ENCODE measurements around the gene NDUFB3. TPM values are rescaled to one million over a fixed set of nuclear protein-coding genes. Genes with fewer than 3 reads are reported as not detected.

NDUFB3 gene
- polyA plus RNA-seq, 2 of the 4 experiments (the other 2 are of a cell fraction): 162 to 220 TPM

- ATAC-seq: peak; percentile 40 to 48
- WGBS (ENCODE audit: missing lambda C conversion rate): 2% methylated on average over 10 of the region's 12 CpGs
- DNase-seq (ENCODE audit: low read depth in 1 of 2, low spot score in 1 of 2): no peak
- Histone ChIP-seq H3K27ac (peak overlapping the region; percentile 90 to 99), H3K4me3 (peak overlapping the region; percentile 69), H3K4me1 (peaks cover 64% of the 10 kb centered on the region), H3K4me2 (peak overlapping the region; percentile 99), H3K9me3 (no peaks in the 10 kb centered on the region)
- FAIRE-seq: no peak
- TF ChIP-seq JUN (IDR thresholded peaks at IDR 0.05) (no peak), RAD21 (conservative IDR thresholded peaks at IDR 0.05 in 1 of 2, IDR thresholded peaks at IDR 0.05 in 1 of 2) (no peak), TFCP2L1 (CRISPR knock-in tag; IDR thresholded peaks at IDR 0.05) (no peak)
- ChIA-PET POLR2A (interaction anchor here (0.9 to 3.6 kb wide), 2 partner anchors 31 to 113 kb away, joined by 4 to 39 read pairs; no protein-coding TSS in a partner anchor), CTCF (interaction anchor here (0.6 to 5.1 kb wide), 17 partner anchors 12 to 178 kb away, joined by 3 to 108 read pairs (median 6); no protein-coding TSS in a partner anchor)
Observed at GRCh38 chr2:201118961-201119854, 47.4 kb downstream of the NDUFB3 start.

GRCh38 chr2:201122276-201122675 is 50.5 kb downstream of the NDUFB3 start:
- CTCF ChIA-PET: interaction anchor here (0.7 to 1.4 kb wide), 7 partner anchors 26 to 221 kb away, joined by 3 to 5 read pairs (median 3); partner anchors contain the start of gene CASP10
- DNase-seq (ENCODE audit: low read depth in 1 of 2, low spot score in 1 of 2) (no peak), ATAC-seq (no peak), FAIRE-seq (no peak)
- Histone ChIP-seq H3K27ac (peak overlapping the region; percentile 8 to 89; a peak in 3 of 6 replicates), H3K4me3 (no peak overlapping the region), H3K9me3 (no peaks in the 10 kb centered on the region), H3K4me1 (peaks cover 79% of the 10 kb centered on the region), H3K4me2 (peak overlapping the region; percentile 99; the same call in 1 of the 3 replicates)
- 94% methylated on average over 1 of the region's 1 CpG for WGBS (ENCODE audit: missing lambda C conversion rate)
- POLR2A ChIA-PET: no interaction called here
- no peak for TF ChIP-seq HES2 (IDR thresholded peaks at IDR 0.05)
- no peak for TF ChIP-seq MAX (IDR thresholded peaks at IDR 0.05)
- no peak for TF ChIP-seq RAD21 (conservative IDR thresholded peaks at IDR 0.05 in 1 of 2, IDR thresholded peaks at IDR 0.05 in 1 of 2)
- no peak for TF ChIP-seq EP300 (IDR thresholded peaks at IDR 0.05)
- no peak for TF ChIP-seq MYC (IDR thresholded peaks at IDR 0.05; ENCODE audit: borderline replicate concordance, low read length)
- no peak for TF ChIP-seq JUNB (IDR thresholded peaks at IDR 0.05)
- TF ChIP-seq ESRRA (IDR thresholded peaks at IDR 0.05; ENCODE audit: borderline replicate concordance, low read length): no peak
- no peak for TF ChIP-seq NR3C1 (IDR thresholded peaks at IDR 0.05)
- TF ChIP-seq TFCP2L1 (CRISPR knock-in tag; IDR thresholded peaks at IDR 0.05): no peak
- TF ChIP-seq HDAC2 (IDR thresholded peaks at IDR 0.05): no peak
- TF ChIP-seq NPAS2 (CRISPR knock-in tag; IDR thresholded peaks at IDR 0.05; ENCODE audit: borderline replicate concordance): no peak

- Histone ChIP-seq H3K27ac (peak overlapping the region; percentile 86 to 89), H3K4me3 (0 out of 3 replicates have a peak overlapping the region, but pooled peaks have one; percentile 25), H3K4me1 (peaks cover 99% of the 10 kb centered on the region), H3K4me2 (peak overlapping the region; percentile 79), H3K9me3 (no peaks in the 10 kb centered on the region)
- FAIRE-seq (no peak), ATAC-seq (peak in 1 of 2 experiments; percentile 5; a peak in 1 of 6 replicates), DNase-seq (ENCODE audit: low read depth in 1 of 2, low spot score in 1 of 2) (no peak)
- TF ChIP-seq ZNF302 (CRISPR knock-in tag; IDR thresholded peaks at IDR 0.05) (peak; percentile 97), HDAC2 (IDR thresholded peaks at IDR 0.05) (no peak), FOXS1 (CRISPR knock-in tag; IDR thresholded peaks at IDR 0.05) (peak; percentile 88), RCOR1 (IDR thresholded peaks at IDR 0.05; ENCODE audit: low read depth, low read length) (no peak), ZSCAN20 (CRISPR knock-in tag; IDR thresholded peaks at IDR 0.05) (peak; percentile 98), RARB (CRISPR knock-in tag; IDR thresholded peaks at IDR 0.05) (peak; percentile 87), EHF (CRISPR knock-in tag; IDR thresholded peaks at IDR 0.05) (peak; percentile 97), FOSB (CRISPR knock-in tag; IDR thresholded peaks at IDR 0.05) (peak; percentile 95), HOXB13 (CRISPR knock-in tag; IDR thresholded peaks at IDR 0.05; ENCODE audit: low read depth) (peak; percentile 99), HEYL (CRISPR knock-in tag; IDR thresholded peaks at IDR 0.05) (peak; percentile 99), MAFK (IDR thresholded peaks at IDR 0.05; ENCODE audit: partially characterized antibody) (no peak), HES2 (IDR thresholded peaks at IDR 0.05) (no peak), HMGXB4 (CRISPR knock-in tag; IDR thresholded peaks at IDR 0.05; ENCODE audit: borderline replicate concordance) (peak; percentile 89; the same call in 1 of the 2 replicates), TFCP2L1 (CRISPR knock-in tag; IDR thresholded peaks at IDR 0.05) (peak; percentile 82; the same call in 1 of the 2 replicates), HOXA7 (CRISPR knock-in tag; IDR thresholded peaks at IDR 0.05) (peak; percentile 95), HOXB5 (CRISPR knock-in tag; IDR thresholded peaks at IDR 0.05) (peak; percentile 99), TP53 (CRISPR knock-in tag; IDR thresholded peaks at IDR 0.05) (peak; percentile 78; the same call in 1 of the 2 replicates), POLR2A (IDR thresholded peaks at IDR 0.05; ENCODE audit: low read length) (no peak), ATOH8 (CRISPR knock-in tag; IDR thresholded peaks at IDR 0.05; ENCODE audit: low read depth) (peak; percentile 99)
- POLR2A ChIA-PET: interaction anchor here (0.5 to 1.2 kb wide), 4 partner anchors 9 to 44 kb away, joined by 4 to 6 read pairs (median 4); partner anchors contain the start of gene CFLAR
- CTCF ChIA-PET: interaction anchor here (0.6 to 1.8 kb wide), 4 partner anchors 9 to 527 kb away, joined by 3 to 8 read pairs (median 6); no protein-coding TSS in a partner anchor
- WGBS (ENCODE audit: missing lambda C conversion rate): 56% methylated on average over 9 of the region's 9 CpGs
Observed at GRCh38 chr2:201126308-201127151, 54.7 kb downstream of the NDUFB3 start.
